ENCODE measurements around the gene NUB1.

The NUB1 gene

DNA sequence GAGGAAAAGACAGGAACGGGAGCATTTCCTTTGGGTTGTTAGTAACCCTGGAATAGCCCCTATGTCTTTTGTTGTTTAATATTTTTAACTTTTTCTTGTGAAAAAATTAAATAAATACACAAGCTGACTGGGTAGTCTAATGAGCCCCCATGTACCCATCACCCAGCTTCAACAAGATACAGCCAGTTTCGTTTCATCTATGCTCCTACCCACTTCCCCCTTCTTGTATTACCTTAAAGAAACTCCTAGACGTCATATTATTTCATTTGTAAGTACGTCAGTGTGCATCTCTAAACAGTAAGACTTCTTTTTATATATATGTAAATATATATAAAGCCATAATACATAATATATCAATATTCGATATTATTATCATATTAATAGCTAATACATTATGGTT lies 42.8 kb upstream of the NUB1 start:
- H3K4me2 ChIP-seq (ENCODE audit: low read length), result no peak overlapping the region
- H3F3A ChIP-seq (ENCODE audit: control insufficient read depth, insufficient read depth), result no peaks in the 10 kb centered on the region
- peaks cover 8% of the 10 kb centered on the region for H3K4me1 ChIP-seq (ENCODE audit: control insufficient read depth, low read length)
- no peaks in the 10 kb centered on the region for H3K9me3 ChIP-seq (ENCODE audit: control insufficient read depth, insufficient read depth, low read length)
- no peaks in the 10 kb centered on the region for H3K79me2 ChIP-seq (ENCODE audit: control insufficient read depth, low read length)
- H3K9me2 ChIP-seq (replicated peaks; ENCODE audit: control insufficient read depth, low read length), result no peaks in the 10 kb centered on the region
- H3K27me3 ChIP-seq (ENCODE audit: control insufficient read depth, low read length), result peaks cover 29% of the 10 kb centered on the region
- H3K4me3 ChIP-seq (ENCODE audit: low read length), result no peak overlapping the region
- TF ChIP-seq CTCF (IDR thresholded peaks at IDR 0.05; ENCODE audit: low read depth, low read length, poor library complexity, severe bottlenecking), result no peak
- TF ChIP-seq EZH2phosphoT487 (IDR thresholded peaks at IDR 0.05; ENCODE audit: borderline replicate concordance, low read length), result no peak
- no peaks in the 10 kb centered on the region for H3K36me3 ChIP-seq (ENCODE audit: control insufficient read depth, low read length)
- H3K27ac ChIP-seq (ENCODE audit: low read depth, low read length), result no peak overlapping the region
- no peaks in the 10 kb centered on the region for H4K20me1 ChIP-seq (ENCODE audit: control insufficient read depth, insufficient read depth, low read depth, low read length)

GRCh38 chr7:151299530-151299929 lies 42.1 kb upstream of the NUB1 start:
- H3K9me3 ChIP-seq (ENCODE audit: control insufficient read depth, insufficient read depth, low read length), result no peaks in the 10 kb centered on the region
- H3K27me3 ChIP-seq (ENCODE audit: control insufficient read depth, low read length), result peaks cover 22% of the 10 kb centered on the region
- H3K4me3 ChIP-seq (ENCODE audit: low read length), result no peak overlapping the region
- no peaks in the 10 kb centered on the region for H3K36me3 ChIP-seq (ENCODE audit: control insufficient read depth, low read length)
- H4K20me1 ChIP-seq (ENCODE audit: control insufficient read depth, insufficient read depth, low read depth, low read length), result no peaks in the 10 kb centered on the region
- no peak overlapping the region for H3K4me2 ChIP-seq (ENCODE audit: low read length)
- H3F3A ChIP-seq (ENCODE audit: control insufficient read depth, insufficient read depth), result no peaks in the 10 kb centered on the region
- peaks cover 9% of the 10 kb centered on the region for H3K4me1 ChIP-seq (ENCODE audit: control insufficient read depth, low read length)
- no peaks in the 10 kb centered on the region for H3K79me2 ChIP-seq (ENCODE audit: control insufficient read depth, low read length)
- TF ChIP-seq CTCF (IDR thresholded peaks at IDR 0.05; ENCODE audit: low read depth, low read length, poor library complexity, severe bottlenecking) (no peak), EZH2phosphoT487 (IDR thresholded peaks at IDR 0.05; ENCODE audit: borderline replicate concordance, low read length) (no peak)
- no peaks in the 10 kb centered on the region for H3K9me2 ChIP-seq (replicated peaks; ENCODE audit: control insufficient read depth, low read length)
- no peak overlapping the region for H3K27ac ChIP-seq (ENCODE audit: low read depth, low read length)

GRCh38 chr7:151299940-151300645 lies 41.5 kb upstream of the NUB1 start:
- Histone ChIP-seq H3K27ac (ENCODE audit: low read depth, low read length) (no peak overlapping the region), H3F3A (ENCODE audit: control insufficient read depth, insufficient read depth) (no peaks in the 10 kb centered on the region), H3K79me2 (ENCODE audit: control insufficient read depth, low read length) (no peaks in the 10 kb centered on the region), H4K20me1 (ENCODE audit: control insufficient read depth, insufficient read depth, low read depth, low read length) (no peaks in the 10 kb centered on the region), H3K27me3 (ENCODE audit: control insufficient read depth, low read length) (peaks cover 26% of the 10 kb centered on the region), H3K4me3 (ENCODE audit: low read length) (no peak overlapping the region), H3K4me1 (ENCODE audit: control insufficient read depth, low read length) (peaks cover 9% of the 10 kb centered on the region), H3K9me2 (replicated peaks; ENCODE audit: control insufficient read depth, low read length) (no peaks in the 10 kb centered on the region), H3K36me3 (ENCODE audit: control insufficient read depth, low read length) (no peaks in the 10 kb centered on the region), H3K4me2 (ENCODE audit: low read length) (no peak overlapping the region), H3K9me3 (ENCODE audit: control insufficient read depth, insufficient read depth, low read length) (no peaks in the 10 kb centered on the region)
- TF ChIP-seq EZH2phosphoT487 (IDR thresholded peaks at IDR 0.05; ENCODE audit: borderline replicate concordance, low read length) (no peak), CTCF (IDR thresholded peaks at IDR 0.05; ENCODE audit: low read depth, low read length, poor library complexity, severe bottlenecking) (no peak)
